ENCODE results near the gene MYLK4. TPM values are rescaled to one million over a fixed set of nuclear protein-coding genes. Genes with fewer than 3 reads are reported as not detected.

Gene MYLK4
- total and polyA plus RNA-seq, 2 donors (not counting 3 experiments of a cell fraction or from before 2014, with no cell fraction given), result 0.41 to 0.62 TPM

GRCh38 chr6:2643935-2644539 is 106.7 kb downstream of the MYLK4 start:
- Histone ChIP-seq H4K20me1 (replicated peaks; ENCODE audit: control insufficient read depth, extremely low read depth, insufficient read depth, low read length) (no peaks in the 10 kb centered on the region), H3K9ac (replicated peaks; ENCODE audit: extremely low read depth, insufficient read depth, low read length) (no peak overlapping the region), H3K27me3 (ENCODE audit: control insufficient read depth in 2 of 2, insufficient read depth in 2 of 2, low read length in 2 of 2) (peaks cover 0 to 17% of the 10 kb centered on the region in 2 experiments), H3K27ac (ENCODE audit: insufficient read depth, low read depth, low read length) (no peak overlapping the region), H3K4me1 (ENCODE audit: control insufficient read depth, extremely low read depth, insufficient read depth, low read length) (no peaks in the 10 kb centered on the region), H3K9me3 (replicated peaks; ENCODE audit: control insufficient read depth, insufficient read depth, low read length) (no peaks in the 10 kb centered on the region), H3K36me3 (ENCODE audit: control insufficient read depth in 2 of 2, extremely low read depth in 1 of 2, insufficient read depth in 2 of 2, low read length in 2 of 2) (no peaks in the 10 kb centered on the region), H3K79me2 (ENCODE audit: control insufficient read depth, insufficient read depth, low read length) (no peaks in the 10 kb centered on the region), H2AFZ (ENCODE audit: low read depth, low read length) (no peak overlapping the region), H3K9me1 (replicated peaks; ENCODE audit: control insufficient read depth, extremely low read depth, insufficient read depth, low read length) (no peaks in the 10 kb centered on the region), H3K4me2 (ENCODE audit: insufficient read depth, low read length) (no peak overlapping the region), H3K4me3 (replicated peaks in 1 of 3; ENCODE audit: insufficient read depth in 1 of 3, low read depth in 1 of 3, low read length in 3 of 3) (no peak overlapping the region)
- BruUV-seq (replicated peaks), result no TSS peak
- no peak for TF ChIP-seq JUN (IDR thresholded peaks at IDR 0.05; ENCODE audit: borderline replicate concordance, insufficient read depth, insufficient read length, low read depth)
- TF ChIP-seq EZH2 (IDR thresholded peaks at IDR 0.05; ENCODE audit: borderline replicate concordance, low read depth, low read length, severe bottlenecking), result no peak
- TF ChIP-seq POLR2AphosphoS5 (IDR thresholded peaks at IDR 0.05; ENCODE audit: insufficient read depth, low read depth, low read length), result no peak
- no peak for TF ChIP-seq FOS (IDR thresholded peaks at IDR 0.05; ENCODE audit: borderline replicate concordance, insufficient read depth, low read length)
- TF ChIP-seq GATA2 (IDR thresholded peaks at IDR 0.05; ENCODE audit: insufficient read depth, insufficient read length, low read depth, low read length), result no peak
- TF ChIP-seq MAX (IDR thresholded peaks at IDR 0.05; ENCODE audit: insufficient read depth, insufficient read length), result no peak
- TF ChIP-seq POLR2A (IDR thresholded peaks at IDR 0.05; ENCODE audit: low read depth, low read length), result no peak
- TF ChIP-seq CTCF (IDR thresholded peaks at IDR 0.05; ENCODE audit: extremely low read depth in 1 of 2, insufficient read depth in 1 of 2, low read depth in 1 of 2, low read length in 2 of 2), result no peak
- no peak for TF ChIP-seq MYC (IDR thresholded peaks at IDR 0.05; ENCODE audit: low read depth, low read length)
- FAIRE-seq (no peak), DNase-seq (ENCODE audit: low read depth, low spot score) (no peak)
- ChIA-PET POLR2A (no interaction called here), CTCF (interaction anchor here (1.5 to 3.2 kb wide), 4 partner anchors 9 to 106 kb away, joined by 7 to 16 read pairs (median 8); partner anchors contain the start of gene MYLK4)
- intact Hi-C loops (cut with micrococcal nuclease), result no loop called here
- dilution Hi-C loops (cut with MboI; ENCODE audit: extremely low pct_ligation_motif_present, low sequenced_read_pairs), result loop anchor here (10.0 to 25.0 kb wide), 2 partner anchors 532 to 1039 kb away; partner anchors contain the start of gene FOXC1
